Astrocyte of the hippocampus (primary cell): ENCODE measurements around the gene KCNN1.
"Not testable (repeated sequence)": the region's sequence is repeated elsewhere in the genome, so short reads cannot be mapped to it uniquely, and the experiment has no call there.

ENCODE experiments used
- DNase-seq: peaks from one replicate; pipeline ENCODE4 v3.0.0; 2011; ENCODE audit warnings: low read depth, low spot score

Gene KCNN1

DNA sequence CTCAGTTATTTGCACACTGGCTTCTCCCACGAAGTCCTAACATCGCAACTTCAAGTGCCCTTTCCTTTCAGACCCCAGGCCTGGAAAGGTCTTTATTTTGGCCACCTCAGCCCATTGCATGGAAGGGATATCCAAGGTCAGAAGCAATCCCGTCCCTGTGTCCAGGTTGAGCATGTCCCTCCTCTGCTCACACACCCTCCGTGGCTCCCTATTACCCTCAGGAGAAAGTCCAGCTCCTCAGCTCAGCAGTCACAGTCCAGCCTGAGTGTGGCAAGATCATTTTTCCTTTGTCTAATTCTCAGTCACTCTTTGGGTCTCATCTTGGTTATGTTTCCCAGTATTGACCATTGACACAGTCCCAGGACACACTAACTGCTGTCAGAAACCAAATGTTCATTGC is 60.2 kb downstream of the KCNN1 start:
- DNase-seq, result no peak

DNA sequence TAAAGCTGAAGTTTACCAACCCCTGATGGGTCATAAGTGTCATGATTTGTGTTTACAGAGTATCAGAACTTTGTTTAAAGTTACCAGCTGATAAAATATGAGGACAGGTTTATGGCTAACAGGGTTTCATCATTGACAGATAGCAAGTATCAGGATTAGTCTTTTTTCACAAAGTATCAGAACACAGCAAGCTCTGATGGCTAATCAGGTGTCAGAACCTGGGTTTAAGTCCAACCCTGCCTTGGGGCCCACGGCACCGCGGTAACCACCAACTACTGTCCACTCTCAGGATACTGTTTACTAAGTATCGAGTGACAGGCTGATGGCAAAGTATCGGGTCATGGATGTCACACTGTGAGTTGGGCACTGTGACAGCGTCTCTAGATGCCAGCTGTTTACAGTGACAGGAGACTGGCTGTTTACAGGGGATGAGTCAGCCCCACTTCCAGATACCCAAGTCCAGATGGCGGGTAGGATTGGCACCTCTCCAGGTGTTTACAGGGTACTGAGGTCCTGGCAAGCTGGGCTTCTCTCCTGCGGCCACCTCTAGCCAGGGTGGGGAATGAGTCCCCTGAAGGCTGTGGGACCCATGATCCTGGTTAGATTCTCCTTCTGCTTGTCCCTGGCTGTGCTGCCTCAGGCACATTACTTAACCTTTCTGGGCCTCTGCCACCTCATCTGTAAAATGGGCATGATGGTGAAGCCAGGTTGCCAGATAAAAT is 62.9 kb downstream of the KCNN1 start:
- DNase-seq, result peak; percentile 40

DNA sequence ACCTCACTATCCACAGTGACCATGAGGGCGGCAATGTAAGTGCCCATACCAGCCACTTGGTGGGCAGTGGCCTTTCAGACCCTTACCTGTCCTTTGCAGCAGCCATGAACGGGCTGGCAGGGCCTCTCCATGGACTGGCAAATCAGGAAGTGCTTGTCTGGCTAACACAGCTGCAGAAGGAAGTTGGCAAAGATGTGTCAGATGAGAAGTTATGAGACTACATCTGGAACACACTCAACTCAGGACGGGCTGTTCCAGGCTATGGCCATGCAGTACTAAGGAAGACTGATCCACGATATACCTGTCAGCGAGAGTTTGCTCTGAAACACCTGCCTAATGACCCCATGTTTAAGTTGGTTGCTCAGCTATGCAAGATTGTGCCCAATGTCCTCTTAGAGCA is 64.5 kb downstream of the KCNN1 start:
- DNase-seq, result not testable (repeated sequence)

DNA sequence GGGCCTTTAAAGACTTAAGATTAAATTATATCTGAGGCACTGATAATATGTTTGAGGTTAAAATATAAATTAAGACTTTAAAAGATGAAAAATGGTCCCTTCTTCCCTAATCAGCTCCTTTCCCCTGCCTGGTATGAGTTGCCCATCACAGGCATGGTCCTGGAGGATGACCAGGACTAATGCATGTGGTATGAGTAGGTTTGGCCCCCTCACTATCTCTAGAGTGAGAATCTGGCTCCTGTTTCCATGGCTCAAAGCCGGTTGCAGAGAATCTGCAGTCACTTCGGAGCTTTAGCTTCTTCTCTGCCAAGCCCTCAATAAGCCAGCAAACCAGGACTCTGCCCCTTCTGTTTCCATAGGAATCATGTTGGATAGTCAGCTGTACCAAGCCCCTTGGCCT is 65.2 kb downstream of the KCNN1 start:
- not testable (repeated sequence) for DNase-seq

DNA sequence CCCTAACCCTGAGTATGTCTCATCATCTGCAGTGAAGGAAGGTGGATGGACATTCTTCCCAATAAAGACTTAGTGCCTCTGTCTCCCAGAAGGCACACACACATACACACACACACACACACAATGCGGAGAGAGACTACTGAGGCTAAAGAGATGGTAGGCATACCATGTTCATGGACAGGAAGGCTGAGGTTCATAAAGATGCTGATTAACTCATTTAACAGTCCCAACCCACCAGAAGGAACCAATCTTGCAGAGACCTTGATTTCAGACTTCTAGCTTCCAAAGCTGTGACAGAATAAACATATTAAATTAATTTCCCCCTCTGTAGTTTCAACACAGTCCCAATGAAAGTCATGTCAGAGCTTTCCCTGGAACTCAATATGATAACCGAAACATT is 74.1 kb downstream of the KCNN1 start:
- DNase-seq, result no peak

DNA sequence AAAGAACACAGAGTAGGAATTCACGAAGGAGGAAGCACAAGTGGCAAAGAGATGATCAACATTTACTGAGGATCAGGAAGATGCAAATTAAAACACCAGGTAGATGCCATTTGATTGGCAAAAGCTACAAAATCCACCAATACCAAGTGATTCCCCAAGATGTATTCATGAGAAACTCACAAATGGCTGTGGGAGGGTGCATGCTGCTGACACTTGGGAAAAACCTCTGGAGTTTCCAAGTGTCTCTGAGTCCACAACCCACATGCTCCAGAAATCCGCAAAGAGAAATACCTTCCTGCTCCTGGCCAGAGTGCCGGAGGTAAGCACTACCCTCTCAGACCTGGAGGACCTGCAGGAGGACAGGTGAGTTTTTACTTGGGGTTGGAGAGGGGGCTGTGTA is 76.8 kb downstream of the KCNN1 start:
- DNase-seq, result no peak

DNA sequence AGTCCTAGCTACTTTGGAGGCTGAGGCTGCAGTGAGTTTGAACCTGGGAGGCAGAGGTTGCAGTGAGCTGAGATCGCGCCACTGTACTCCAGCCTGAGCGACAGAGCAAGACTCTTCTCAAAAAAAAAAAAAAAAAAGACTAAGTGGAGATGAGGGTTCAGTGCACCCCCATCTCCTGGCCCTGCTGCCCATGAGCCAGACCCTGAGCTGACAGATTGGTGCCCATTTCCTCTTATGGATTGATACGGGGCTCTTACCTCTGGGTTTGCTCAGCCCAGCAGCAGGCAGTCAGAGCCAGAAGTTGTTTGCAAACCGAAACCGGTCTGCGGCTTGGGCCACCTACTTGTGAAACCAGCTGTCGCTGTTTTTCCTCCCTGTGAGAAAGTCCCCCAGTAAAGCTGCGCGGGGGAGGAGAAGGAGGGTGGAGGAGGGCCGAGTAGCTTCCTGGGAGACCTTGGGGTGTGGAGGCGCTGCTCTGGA is 78.0 kb downstream of the KCNN1 start:
- DNase-seq, result peak; percentile 74

DNA sequence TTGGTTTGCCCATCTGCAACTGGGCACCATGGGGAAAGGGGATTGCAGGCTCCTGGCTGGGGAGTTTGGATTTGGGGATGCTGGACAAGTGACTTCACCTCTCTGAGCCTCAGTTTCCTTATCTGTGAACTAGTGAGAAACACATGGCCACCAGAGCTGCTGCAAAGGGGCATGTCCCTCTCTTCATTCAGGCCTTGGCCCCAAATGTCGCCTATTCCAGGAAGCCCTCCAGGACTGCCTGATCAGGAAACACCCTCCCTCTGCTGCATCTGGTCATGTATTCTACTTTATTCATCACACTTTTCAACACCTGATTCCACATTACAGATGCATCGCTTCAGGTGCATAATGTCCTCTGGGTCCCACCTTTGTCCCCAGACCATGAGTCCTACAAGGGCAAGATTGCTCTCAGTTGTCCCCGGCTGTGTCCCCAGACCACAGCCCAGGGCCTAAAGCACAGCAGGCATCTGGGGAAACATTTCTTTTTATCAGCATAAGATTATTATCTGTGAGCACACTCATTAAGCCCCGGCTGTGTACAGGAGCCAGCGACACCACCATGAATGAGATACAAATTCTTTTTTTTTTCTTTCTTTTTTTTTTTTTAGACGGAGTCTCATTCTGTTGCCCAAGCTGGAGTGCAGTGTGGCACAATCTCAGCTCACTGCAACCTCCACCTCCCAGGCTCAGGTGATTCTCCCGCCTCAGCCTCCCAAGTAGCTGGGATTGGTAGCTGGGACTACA is 78.6 kb downstream of the KCNN1 start:
- DNase-seq, result no peak

DNA sequence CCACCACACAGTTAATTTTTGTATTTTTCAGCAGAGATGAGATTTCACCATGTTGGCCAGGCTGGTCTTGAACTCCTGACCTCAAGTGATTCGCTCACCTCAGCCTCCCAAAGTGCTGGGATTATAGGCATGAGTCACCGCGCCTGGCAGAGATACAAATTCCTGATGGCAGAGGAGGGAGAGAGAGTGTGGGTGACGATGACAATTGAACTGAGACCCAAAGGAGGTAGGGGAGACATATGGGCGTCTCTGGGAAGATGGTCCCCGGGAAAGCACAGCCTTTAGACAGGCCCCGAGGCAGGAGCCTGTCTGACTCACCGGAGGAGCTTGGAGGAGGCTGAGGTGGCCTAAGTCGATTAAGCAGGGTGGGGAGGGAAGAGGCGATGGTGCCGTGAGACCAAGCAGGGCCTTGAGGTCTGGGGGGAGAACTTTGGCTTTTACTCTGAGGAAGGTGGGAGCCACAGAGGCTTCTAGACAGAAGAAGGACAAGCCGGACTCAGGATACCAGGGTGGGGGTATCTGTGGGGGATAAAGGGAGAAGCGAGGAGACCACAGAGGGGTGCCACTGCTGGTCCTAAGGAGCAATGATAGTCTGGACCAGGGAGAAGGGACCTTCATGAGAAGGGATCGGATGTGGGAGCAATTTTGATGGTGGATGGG is 79.3 kb downstream of the KCNN1 start:
- peak; percentile 69 for DNase-seq

DNA sequence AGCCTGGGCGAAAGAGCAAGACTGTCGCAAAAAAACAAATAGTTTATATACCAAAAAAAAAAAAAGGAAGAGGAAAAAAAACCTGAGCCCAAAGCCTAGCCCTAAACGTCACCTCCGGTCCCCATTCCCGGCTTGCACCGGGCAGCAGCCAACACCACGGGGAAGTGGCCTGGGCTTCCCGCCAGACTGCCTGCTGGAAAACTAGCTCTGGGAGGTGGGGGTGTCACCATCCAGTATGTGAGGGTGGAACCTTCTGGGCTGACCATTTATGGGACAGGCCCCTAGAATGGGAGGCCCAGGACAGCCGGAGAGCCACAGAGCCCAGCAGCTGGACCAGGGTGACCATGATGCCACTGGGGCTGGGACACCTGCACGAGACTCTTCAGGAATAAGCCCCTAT is 82.5 kb downstream of the KCNN1 start:
- peak; percentile 63 for DNase-seq
